GM12875 (cell line): ENCODE data around the gene CYP1A1.

ENCODE experiments used
- H3K4me3 ChIP-seq: one replicate; pipeline ENCODE4 v1.5.1; 2011; ENCODE audit warnings: low read depth, low read length, control low read depth
- TF ChIP-seq, protein P1 (sequence below): IDR thresholded peaks from 2 replicates; pipeline ENCODE4 v1.5.1; 2011; ENCODE audit warnings: low read depth, mild to moderate bottlenecking, control low read depth, inconsistent platforms, low read length, moderate library complexity, borderline replicate concordance; ENCODE audit not compliant: insufficient read depth

The CYP1A1 gene, protein sequence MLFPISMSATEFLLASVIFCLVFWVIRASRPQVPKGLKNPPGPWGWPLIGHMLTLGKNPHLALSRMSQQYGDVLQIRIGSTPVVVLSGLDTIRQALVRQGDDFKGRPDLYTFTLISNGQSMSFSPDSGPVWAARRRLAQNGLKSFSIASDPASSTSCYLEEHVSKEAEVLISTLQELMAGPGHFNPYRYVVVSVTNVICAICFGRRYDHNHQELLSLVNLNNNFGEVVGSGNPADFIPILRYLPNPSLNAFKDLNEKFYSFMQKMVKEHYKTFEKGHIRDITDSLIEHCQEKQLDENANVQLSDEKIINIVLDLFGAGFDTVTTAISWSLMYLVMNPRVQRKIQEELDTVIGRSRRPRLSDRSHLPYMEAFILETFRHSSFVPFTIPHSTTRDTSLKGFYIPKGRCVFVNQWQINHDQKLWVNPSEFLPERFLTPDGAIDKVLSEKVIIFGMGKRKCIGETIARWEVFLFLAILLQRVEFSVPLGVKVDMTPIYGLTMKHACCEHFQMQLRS

DNA sequence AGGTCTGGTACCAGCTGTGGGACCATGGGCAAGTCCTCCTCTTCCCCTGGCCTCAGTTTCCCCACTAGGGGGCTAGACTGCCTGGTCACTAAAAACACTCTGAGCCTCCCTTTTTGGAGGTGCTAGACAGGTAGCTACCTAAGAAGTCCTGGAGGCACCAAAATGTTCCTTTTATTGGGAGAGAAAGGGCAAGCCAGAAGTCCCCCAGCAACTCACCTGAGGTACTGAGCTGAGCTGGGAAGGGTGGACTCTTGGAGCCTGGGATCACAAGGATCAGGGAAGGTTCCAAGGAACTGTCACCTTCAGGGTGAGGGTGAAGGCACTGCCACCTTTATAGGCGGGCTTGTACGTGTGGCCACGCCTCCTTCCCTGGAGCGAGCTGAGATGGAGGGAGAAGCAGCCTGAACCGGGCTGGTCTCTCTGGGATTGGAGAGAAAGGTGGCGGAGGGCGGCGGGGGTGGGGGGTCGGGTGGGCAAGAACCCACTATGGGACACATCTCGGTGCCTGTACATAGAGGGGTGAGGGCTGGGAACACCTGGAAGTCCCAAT lies at the start of gene CYP1A1:
CYP1A1 (minus strand) TSS at position 304 of the 550 bp plus-strand sequence. CDS start 2,431 bp downstream, outside the sequence.
- peak within 1 kb of the TSS; percentile 51 for H3K4me3 ChIP-seq
- TF ChIP-seq, protein P1, sequence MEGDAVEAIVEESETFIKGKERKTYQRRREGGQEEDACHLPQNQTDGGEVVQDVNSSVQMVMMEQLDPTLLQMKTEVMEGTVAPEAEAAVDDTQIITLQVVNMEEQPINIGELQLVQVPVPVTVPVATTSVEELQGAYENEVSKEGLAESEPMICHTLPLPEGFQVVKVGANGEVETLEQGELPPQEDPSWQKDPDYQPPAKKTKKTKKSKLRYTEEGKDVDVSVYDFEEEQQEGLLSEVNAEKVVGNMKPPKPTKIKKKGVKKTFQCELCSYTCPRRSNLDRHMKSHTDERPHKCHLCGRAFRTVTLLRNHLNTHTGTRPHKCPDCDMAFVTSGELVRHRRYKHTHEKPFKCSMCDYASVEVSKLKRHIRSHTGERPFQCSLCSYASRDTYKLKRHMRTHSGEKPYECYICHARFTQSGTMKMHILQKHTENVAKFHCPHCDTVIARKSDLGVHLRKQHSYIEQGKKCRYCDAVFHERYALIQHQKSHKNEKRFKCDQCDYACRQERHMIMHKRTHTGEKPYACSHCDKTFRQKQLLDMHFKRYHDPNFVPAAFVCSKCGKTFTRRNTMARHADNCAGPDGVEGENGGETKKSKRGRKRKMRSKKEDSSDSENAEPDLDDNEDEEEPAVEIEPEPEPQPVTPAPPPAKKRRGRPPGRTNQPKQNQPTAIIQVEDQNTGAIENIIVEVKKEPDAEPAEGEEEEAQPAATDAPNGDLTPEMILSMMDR, result no peak

DNA sequence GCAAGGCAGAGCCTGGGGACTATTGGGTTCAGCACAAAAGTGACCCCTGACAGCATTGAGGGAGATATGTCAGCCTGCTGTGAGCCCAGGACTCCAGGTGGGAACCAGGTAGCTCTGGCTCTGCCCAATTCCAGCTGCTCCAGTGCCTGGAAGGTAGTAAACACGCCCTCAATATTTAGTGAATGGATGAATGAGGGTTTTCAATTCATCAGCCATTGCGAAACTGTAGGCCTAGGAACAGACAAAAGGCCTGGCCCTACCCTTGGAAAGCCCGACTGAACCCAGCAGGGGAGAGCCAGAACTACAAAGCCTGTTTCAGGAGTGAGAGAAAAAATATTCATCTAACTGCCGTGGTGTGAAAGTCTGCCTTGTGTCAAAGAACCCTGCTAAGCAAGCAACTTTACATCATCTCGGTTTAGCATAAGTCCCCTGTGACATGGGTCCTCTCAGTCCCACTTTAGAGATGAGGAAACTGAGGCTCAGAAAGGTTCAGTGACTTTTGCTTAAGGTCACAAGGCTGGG lies 48.5 kb upstream of the CYP1A1 start:
- H3K4me3 ChIP-seq, result no peak overlapping the region
- TF ChIP-seq, protein P1, result no peak

DNA sequence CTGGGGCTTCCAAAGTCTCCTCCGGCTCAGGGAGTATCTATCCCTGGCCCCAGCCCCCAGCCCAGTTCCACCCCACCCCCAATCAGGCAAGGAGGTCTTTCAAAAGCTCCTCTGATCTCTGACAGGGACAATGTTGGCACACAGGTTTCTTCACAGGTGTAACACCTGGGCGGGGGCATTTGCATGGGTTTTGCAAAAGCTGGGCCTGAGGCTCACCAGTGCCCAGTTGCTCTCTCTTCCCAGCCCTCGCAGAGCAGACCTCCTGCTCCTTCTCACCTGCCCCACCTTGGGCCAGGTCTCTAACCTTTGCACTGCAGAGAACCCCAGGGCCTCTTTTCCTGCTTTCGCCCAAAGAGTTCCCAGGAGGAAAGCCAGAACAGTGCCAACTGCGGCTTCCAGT lies 48.0 kb upstream of the CYP1A1 start:
- TF ChIP-seq, protein P1, result no peak

DNA sequence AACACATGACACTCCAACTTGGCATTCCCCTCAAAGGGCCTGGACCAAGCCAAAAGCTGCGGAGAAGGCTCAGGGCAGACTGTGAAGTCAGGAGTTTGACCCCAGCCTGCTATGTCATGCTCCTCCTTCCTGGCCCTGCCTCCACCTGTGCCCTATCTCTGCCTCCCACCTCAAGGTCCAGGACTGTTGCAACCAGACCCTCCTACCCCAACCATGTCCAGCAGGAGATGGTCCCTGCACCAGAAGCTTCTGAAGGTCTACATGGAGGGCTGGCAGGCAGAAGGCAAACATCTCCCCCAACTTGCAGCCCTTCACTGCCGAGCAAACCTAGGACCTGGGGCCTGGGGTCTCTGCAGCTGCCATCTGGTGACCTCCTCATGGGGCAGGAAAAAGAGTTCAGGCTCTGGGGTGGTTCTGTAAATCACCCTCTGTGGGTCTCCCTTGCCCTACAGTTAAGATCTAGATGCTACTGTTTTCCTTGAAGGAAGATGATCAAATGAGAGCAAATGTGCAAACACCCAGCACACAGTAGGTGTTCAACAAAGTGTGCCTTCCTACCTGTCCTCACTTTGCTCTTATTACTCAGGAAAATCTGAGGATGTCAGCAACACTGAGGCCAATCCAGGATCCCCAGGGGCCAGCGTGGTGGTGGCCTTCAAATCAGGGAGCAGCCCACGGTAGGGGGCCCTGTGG lies 45.0 kb upstream of the CYP1A1 start:
- no peak overlapping the region for H3K4me3 ChIP-seq
- TF ChIP-seq, protein P1, result no peak

More for the DNA sequence above, 48.0 kb upstream of the CYP1A1 start:
- H3K4me3 ChIP-seq, result no peak overlapping the region

DNA sequence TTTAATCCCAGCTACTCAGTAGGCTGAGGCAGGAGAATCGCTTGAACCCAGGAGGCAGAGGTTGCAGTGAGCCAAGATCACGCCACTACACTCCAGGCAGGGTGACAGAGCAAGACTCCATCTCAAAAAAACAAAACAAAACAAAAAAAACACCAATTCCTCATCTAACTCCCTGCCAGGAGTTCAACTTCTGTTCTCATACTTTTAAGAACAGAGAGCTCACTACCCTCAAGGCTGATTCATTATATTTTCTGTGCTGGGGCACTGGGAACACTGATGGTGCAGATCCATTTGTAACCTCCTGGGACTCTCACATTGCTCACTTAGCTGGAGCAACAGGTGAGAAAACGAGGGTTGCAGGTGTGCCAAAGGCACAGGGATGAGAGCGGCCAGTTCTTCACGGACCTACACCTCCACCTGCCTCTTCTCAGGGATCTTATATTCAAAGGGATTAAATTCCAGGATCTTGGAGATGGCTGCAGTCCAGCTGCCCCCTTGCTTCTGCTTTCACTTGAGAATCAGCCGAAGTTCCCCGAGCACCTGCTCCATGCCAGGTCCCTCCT lies 44.2 kb upstream of the CYP1A1 start:
- TF ChIP-seq, protein P1, result no peak
- H3K4me3 ChIP-seq, result no peak overlapping the region

DNA sequence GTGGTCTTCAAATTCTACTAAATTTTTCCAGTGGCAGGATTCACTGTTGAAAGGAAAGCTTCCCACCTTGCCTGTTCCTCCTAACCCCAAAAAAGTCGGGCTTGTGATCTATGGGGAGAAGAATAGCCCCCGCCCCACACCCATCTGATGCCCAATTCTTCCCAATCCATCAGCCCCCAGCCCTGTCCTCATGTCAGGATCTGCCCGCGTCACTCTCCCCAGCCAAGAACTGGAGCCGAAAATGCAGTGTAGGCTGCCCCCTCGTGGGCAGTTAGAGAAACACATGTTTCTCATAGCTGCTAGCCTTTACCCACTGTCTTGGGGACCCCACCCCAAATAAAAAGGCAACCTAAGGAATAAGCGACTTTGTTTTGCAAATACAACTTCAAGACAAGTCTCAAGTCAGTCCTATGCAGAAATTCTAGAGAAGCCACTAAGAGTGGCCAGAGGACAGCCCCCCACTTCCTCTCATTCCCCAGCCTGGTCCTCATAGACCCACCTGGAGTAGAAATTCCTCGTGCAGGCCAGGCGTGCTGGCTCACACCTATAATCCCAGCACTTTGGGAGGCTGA lies 43.5 kb upstream of the CYP1A1 start:
- TF ChIP-seq, protein P1, result peak; percentile 77
- no peak overlapping the region for H3K4me3 ChIP-seq
